Gastroesophageal sphincter (tissue), 3 donors: ENCODE results near the gene NRG2.

ENCODE experiments used
- CTCF ChIP-seq, 4 experiments: fragments of 200-600 bp in 2 of 4; fragments of 450-650 bp in 2 of 4; sonication (generic) in 1 of 4; IDR thresholded peaks; one replicate each; pipeline ENCODE4 v1.5.1; 2017 to 2019; ENCODE audit warnings: antibody characterized with exemption in 4 of 4, mild to moderate bottlenecking in 2 of 4, moderate library complexity in 2 of 4
- POLR2A ChIP-seq, 2 donors: fragments of 450-650 bp; IDR thresholded peaks; one replicate each; pipeline ENCODE4 v1.6.1; 2017; ENCODE audit warnings: antibody characterized with exemption in 2 of 2, mild to moderate bottlenecking in 2 of 2, moderate library complexity in 1 of 2

GRCh38 chr5:140018096-140018481 is 25.0 kb downstream of the NRG2 start:
- no peak for TF ChIP-seq CTCF (IDR thresholded peaks at IDR 0.05)
- TF ChIP-seq POLR2A (IDR thresholded peaks at IDR 0.05): no peak
